Vagina (tissue), 2 donors: ENCODE results near the gene CHRNA5. TPM values are rescaled to one million over a fixed set of nuclear protein-coding genes. Genes with fewer than 3 reads are reported as not detected.

Experiments
- DNase-seq, 2 donors: peaks; one replicate each; pipeline ENCODE4 v3.0.0-alpha.2; 2017; ENCODE audit errors: extremely low spot score in 2 of 2
- H3K27ac ChIP-seq: fragments of 200-600 bp; sonication (generic); one replicate; pipeline ENCODE4 v1.5.1; 2019
- H3K27me3 ChIP-seq: fragments of 200-600 bp; sonication (generic); one replicate; pipeline ENCODE4 v1.5.1; 2019
- H3K36me3 ChIP-seq, 2 donors: fragments of 200-600 bp; sonication (generic); one replicate each; pipeline ENCODE4 v1.5.1; 2017 to 2019
- H3K4me1 ChIP-seq: fragments of 200-600 bp; sonication (generic); one replicate; pipeline ENCODE4 v1.5.1; 2019
- H3K4me3 ChIP-seq, 2 donors: fragments of 200-600 bp; sonication (generic); 1 replicate in 1 of 2; 2 replicates in 1 of 2; pipeline ENCODE4 v1.5.1; 2016 to 2019
- H3K9me3 ChIP-seq: fragments of 200-600 bp; sonication (generic); one replicate; pipeline ENCODE4 v1.5.1; 2019
- POLR2A ChIP-seq, 2 donors: fragments of 450-650 bp; IDR thresholded peaks; one replicate each; pipeline ENCODE4 v1.6.1; 2017; ENCODE audit warnings: antibody characterized with exemption in 2 of 2, mild to moderate bottlenecking in 2 of 2, moderate library complexity in 2 of 2
- POLR2AphosphoS5 ChIP-seq, 2 donors: sonication (generic); formaldehyde crosslinking; IDR thresholded peaks; one replicate each; pipeline ENCODE4 v1.9.0; 2017; ENCODE audit warnings: antibody characterized with exemption in 2 of 2, mild to moderate bottlenecking in 2 of 2, low read depth in 1 of 2; ENCODE audit not compliant: insufficient read depth in 1 of 2
- intact Hi-C: fragments of 100-400 bp; cut with DNase I; formaldehyde crosslinking; loops from one replicate; pipeline ENCODE4 v1.15.1; 2023
- total RNA-seq: library from RNA; depleted of rRNA; stranded (reverse); fragments of >200 nt; gene quantifications from one replicate; pipeline ENCODE4 v1.2.3, GENCODE V29; 2016
- TF ChIP-seq, protein P1 (sequence below), 3 experiments: fragments of 450-650 bp in 2 of 3; fragments of 200-600 bp in 1 of 3; sonication (generic) in 1 of 3; IDR thresholded peaks; one replicate each; pipeline ENCODE4 v1.5.1; 2017 to 2019; ENCODE audit warnings: antibody characterized with exemption in 3 of 3, mild to moderate bottlenecking in 2 of 3, moderate library complexity in 2 of 3

The CHRNA5 gene
- total RNA-seq, 1 donor from 2014 or later = 8.8 TPM

DNA sequence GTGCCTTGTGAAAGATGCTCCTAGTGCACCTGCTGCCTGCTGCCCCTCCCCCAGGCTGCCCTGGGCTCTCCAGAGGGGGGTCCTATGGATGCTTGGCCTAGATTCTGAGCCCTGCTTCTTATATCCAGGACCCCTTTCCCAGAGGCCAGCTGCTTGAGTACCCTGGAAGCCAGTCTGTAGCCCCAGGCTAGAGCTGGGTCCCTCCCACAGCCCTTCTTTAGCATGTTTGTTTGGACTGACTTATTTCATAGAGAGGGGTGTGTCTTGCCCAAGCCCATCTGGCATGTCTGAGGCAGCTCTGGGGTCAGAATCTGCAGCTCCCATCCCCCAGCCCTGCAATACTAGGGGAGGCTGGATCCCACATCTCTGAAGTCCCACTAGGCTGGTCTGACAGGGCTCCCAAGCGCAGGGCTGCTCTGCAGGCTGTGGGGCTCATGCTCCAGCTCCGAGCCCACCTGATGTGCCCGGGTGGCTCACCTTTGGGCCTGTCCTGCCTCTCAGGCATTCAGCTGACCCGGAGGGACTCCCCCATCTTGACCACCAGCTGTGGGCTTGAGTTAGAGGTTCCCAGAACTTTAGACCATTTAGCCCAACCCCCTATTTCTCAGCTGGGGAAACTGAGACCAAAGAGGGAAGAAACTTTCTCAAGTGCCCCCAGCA is 72.6 kb downstream of the CHRNA5 start:
- DNase-seq = no peak
- intact Hi-C loops = no loop called here
- Histone ChIP-seq H3K27ac (no peak overlapping the region), H3K9me3 (no peaks in the 10 kb centered on the region), H3K27me3 (no peaks in the 10 kb centered on the region), H3K36me3 (no peaks in the 10 kb centered on the region), H3K4me3 (no peak overlapping the region), H3K4me1 (peaks cover 12% of the 10 kb centered on the region)
- TF ChIP-seq, protein P1, sequence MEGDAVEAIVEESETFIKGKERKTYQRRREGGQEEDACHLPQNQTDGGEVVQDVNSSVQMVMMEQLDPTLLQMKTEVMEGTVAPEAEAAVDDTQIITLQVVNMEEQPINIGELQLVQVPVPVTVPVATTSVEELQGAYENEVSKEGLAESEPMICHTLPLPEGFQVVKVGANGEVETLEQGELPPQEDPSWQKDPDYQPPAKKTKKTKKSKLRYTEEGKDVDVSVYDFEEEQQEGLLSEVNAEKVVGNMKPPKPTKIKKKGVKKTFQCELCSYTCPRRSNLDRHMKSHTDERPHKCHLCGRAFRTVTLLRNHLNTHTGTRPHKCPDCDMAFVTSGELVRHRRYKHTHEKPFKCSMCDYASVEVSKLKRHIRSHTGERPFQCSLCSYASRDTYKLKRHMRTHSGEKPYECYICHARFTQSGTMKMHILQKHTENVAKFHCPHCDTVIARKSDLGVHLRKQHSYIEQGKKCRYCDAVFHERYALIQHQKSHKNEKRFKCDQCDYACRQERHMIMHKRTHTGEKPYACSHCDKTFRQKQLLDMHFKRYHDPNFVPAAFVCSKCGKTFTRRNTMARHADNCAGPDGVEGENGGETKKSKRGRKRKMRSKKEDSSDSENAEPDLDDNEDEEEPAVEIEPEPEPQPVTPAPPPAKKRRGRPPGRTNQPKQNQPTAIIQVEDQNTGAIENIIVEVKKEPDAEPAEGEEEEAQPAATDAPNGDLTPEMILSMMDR (IDR thresholded peaks at IDR 0.05) = no peak
- no peak for TF ChIP-seq POLR2AphosphoS5 (IDR thresholded peaks at IDR 0.05; ENCODE audit: insufficient read depth in 1 of 2, low read depth in 1 of 2)

DNA sequence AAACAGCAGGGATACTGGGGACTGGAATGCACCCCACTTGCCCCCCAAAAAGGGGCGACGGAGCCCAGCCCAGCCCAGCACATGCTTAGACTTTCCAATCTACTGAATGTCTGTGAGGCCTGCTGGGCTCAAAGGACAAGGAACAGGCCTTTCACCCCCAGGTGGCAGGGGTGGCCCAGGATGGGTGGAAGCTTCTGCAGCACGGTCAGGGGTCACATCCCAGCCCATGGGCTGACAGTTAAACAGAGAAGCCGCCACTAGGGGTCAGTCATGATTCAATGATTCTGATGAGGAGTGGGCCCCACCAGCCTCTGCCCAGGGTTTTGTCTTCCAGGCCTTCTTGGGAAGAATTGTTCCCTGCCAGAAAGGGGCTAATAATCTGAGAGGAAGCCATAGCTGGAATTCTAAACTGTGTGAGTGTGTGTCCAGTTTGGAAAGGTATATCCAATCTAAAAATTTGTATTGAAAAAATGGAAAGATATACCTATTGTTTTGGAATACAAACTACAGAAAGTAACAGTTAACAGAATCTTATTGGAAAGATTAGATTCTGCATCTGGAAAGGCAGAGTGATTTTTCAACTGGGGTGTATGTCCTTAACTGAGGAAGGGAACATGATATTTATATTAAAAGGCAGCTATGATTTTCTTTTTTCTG is 73.5 kb downstream of the CHRNA5 start:
- Histone ChIP-seq H3K4me3 (no peak overlapping the region), H3K4me1 (peaks cover 12% of the 10 kb centered on the region), H3K36me3 (no peaks in the 10 kb centered on the region), H3K27ac (no peak overlapping the region), H3K9me3 (no peaks in the 10 kb centered on the region), H3K27me3 (no peaks in the 10 kb centered on the region)
- DNase-seq = no peak
- intact Hi-C loops = no loop called here
- TF ChIP-seq POLR2AphosphoS5 (IDR thresholded peaks at IDR 0.05; ENCODE audit: insufficient read depth in 1 of 2, low read depth in 1 of 2) = no peak
- TF ChIP-seq, protein P1 (IDR thresholded peaks at IDR 0.05) = peak; percentile 10 to 50 (median 35)

DNA sequence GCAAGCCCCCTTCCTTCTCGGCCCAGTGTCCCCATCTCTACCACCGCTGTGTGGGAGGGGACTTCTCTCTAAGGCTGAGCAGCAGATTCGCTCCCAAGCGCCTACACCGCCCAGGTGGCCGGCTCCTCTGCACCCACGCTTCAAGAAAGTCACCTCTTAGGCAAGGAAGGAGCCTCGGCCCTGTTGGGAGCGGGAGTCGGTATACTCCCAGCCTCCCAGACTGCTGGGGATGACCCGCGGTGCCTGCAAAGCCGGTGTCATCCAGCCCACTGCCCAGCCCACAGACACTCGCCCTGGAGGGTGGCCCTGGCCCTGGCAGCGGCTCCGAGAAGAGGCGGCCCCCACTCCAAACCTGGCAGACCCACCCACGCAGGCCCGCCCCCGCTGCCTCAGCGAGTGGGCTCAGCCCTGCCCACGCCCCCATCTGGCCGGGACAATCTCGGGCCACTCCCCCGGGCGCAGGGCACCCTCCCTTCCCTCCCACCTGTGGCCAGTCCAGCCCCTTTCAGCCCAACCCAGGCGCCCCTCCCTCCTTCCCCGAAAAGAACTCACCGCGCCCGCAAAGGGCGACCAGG is 75.3 kb downstream of the CHRNA5 start:
- DNase-seq = no peak
- intact Hi-C loops = no loop called here
- Histone ChIP-seq H3K9me3 (no peaks in the 10 kb centered on the region), H3K27me3 (no peaks in the 10 kb centered on the region), H3K4me3 (peak overlapping the region; percentile 42 to 44), H3K4me1 (peaks cover 12% of the 10 kb centered on the region), H3K27ac (no peak overlapping the region), H3K36me3 (no peaks in the 10 kb centered on the region)
- TF ChIP-seq, protein P1 (IDR thresholded peaks at IDR 0.05) = no peak
- no peak for TF ChIP-seq POLR2A (IDR thresholded peaks at IDR 0.05)
- no peak for TF ChIP-seq POLR2AphosphoS5 (IDR thresholded peaks at IDR 0.05; ENCODE audit: insufficient read depth in 1 of 2, low read depth in 1 of 2)

DNA sequence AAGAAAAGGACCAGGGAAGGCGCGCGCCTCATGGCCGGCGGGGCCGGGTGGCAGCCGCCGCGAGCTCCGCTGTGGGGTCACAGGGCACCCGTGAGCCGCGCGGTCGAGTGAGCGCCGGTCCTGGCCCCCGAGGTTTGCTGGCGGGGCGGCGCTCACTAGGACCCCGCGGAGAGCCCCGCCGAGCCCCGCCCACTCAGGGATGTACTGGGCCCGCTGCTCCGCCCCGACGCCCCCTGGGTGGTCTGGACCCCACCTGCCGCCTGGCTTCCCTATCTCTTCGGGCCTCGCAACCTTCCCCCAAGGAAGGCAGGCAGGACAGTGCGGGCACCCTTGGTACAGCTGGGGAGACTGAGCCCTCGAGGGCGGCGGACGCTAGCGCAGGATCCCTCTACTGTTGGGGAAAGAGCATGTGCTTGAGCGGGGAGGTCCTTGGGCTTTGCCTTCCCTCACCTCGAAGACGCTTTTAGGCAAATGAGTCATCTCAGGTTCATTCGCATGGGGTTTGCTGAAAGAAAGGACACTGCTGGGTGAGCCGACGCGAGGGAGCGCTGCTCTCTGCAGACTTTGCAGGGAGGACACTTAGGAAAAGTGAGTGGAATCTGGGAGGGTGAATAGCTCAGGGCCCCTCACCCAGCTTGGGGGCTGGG is 75.9 kb downstream of the CHRNA5 start, which contains the start of gene CHRNB4:
Gene CHRNB4 (minus strand): TSS at position 109 of the 647 bp plus-strand sequence. CDS start 77 bp downstream, at position 32.
- Histone ChIP-seq H3K27ac (no peak within 1 kb of the TSS), H3K27me3 (no peaks in the 10 kb centered on the region), H3K9me3 (no peaks in the 10 kb centered on the region), H3K36me3 (no peaks in the 10 kb centered on the region), H3K4me3 (peak within 1 kb of the TSS; percentile 42 to 44), H3K4me1 (peaks cover 12% of the 10 kb centered on the region)
- TF ChIP-seq, protein P1 (IDR thresholded peaks at IDR 0.05) = no peak
- TF ChIP-seq POLR2A (IDR thresholded peaks at IDR 0.05) (no peak), POLR2AphosphoS5 (IDR thresholded peaks at IDR 0.05; ENCODE audit: insufficient read depth in 1 of 2, low read depth in 1 of 2) (no peak)
- DNase-seq = no peak
- intact Hi-C loops = no loop called here
